Measurements from ENCODE around the gene PLCG1.

PLCG1 gene

GRCh38 chr20:41213150-41213820, 75.9 kb downstream of the PLCG1 start:
- no peak for DNase-seq (ENCODE audit: low read depth)

GRCh38 chr20:41214202-41214601, 76.9 kb downstream of the PLCG1 start:
- DNase-seq (ENCODE audit: low read depth), result no peak

- DNase-seq (ENCODE audit: low read depth), result no peak
Observed at GRCh38 chr20:41214666-41215065, 77.3 kb downstream of the PLCG1 start.

- DNase-seq (ENCODE audit: low read depth), result no peak
Observed at GRCh38 chr20:41217422-41217821, 80.1 kb downstream of the PLCG1 start.

GRCh38 chr20:41218466-41218865, 81.1 kb downstream of the PLCG1 start:
- no peak for DNase-seq (ENCODE audit: low read depth)

- DNase-seq (ENCODE audit: low read depth), result no peak
Observed at GRCh38 chr20:41219824-41220223, 82.5 kb downstream of the PLCG1 start.

- no peak for DNase-seq (ENCODE audit: low read depth)
Observed at GRCh38 chr20:41221614-41222218, 84.4 kb downstream of the PLCG1 start.

- DNase-seq (ENCODE audit: low read depth), result no peak
Observed at GRCh38 chr20:41222296-41222695, 85.0 kb downstream of the PLCG1 start.

GRCh38 chr20:41222703-41223102, 85.4 kb downstream of the PLCG1 start:
- DNase-seq (ENCODE audit: low read depth), result no peak

GRCh38 chr20:41223112-41223511, 85.8 kb downstream of the PLCG1 start:
- DNase-seq (ENCODE audit: low read depth), result no peak

GRCh38 chr20:41224281-41224680, 86.9 kb downstream of the PLCG1 start:
- DNase-seq (ENCODE audit: low read depth), result no peak

GRCh38 chr20:41225091-41225490, 87.7 kb downstream of the PLCG1 start:
- no peak for DNase-seq (ENCODE audit: low read depth)

- no peak for DNase-seq (ENCODE audit: low read depth)
Observed at GRCh38 chr20:41226426-41226825, 89.1 kb downstream of the PLCG1 start.
